HG02870 (cell line): ENCODE data around the gene PNPLA5.
"Not testable (repeated sequence)": the region's sequence is repeated elsewhere in the genome, so short reads cannot be mapped to it uniquely, and the experiment has no call there.

Experiments used
- ATAC-seq: cut with Tn5 transposase; IDR thresholded peaks from one replicate; pipeline ENCODE4 v1.9.1; 2021; ENCODE audit warnings: mild to moderate bottlenecking, moderate library complexity; ENCODE audit not compliant: unreplicated experiment

The PNPLA5 gene

DNA sequence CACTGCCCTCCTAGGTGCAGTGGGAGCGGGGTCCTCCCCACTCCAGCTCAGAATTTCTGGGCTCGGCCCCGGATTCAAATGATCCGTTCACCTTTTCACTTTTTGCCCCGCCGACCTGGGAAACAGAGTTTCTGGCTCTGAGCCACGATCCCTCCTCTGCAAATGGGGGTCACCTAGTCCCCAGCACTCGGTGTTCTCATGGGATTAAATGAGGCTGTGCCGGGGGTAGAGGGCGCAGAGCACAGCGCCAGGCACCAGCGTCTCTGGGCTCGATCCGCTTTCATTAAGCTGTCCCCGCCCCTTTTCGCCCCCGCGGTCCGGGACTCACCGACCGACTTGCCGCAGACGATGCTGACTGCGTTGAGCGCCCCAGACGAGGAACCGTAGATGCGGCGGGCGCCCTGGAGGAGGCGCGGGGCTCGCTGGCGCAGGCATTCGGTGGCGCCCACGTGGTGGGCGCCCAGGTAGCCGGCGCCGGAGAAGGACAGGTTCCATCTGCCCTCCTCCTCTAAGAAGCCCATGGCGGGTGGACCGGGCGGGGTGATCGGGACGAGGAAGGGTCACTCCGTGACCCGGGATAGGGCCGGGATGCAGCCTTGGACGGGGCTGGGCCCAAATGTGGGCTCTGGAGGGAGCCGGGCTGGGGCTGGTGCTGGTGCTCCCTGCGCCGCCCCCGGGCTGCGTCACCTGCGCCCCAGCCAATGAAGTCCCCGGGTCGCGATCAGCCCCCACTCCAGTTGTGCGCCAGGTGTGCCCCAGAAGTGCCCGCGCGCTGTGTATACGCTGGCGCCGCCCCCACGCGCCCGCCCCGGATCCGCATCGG is at the start of gene PNPLA5:
Gene PNPLA5, minus strand, starts transcription at position 654 of the 823 bp plus-strand sequence. Its CDS starts 133 bp downstream, at position 521.
- no peak for ATAC-seq

- ATAC-seq = no peak
Observed at GRCh38 chr22:43941449-43941848, 49.6 kb upstream of the PNPLA5 start.

DNA sequence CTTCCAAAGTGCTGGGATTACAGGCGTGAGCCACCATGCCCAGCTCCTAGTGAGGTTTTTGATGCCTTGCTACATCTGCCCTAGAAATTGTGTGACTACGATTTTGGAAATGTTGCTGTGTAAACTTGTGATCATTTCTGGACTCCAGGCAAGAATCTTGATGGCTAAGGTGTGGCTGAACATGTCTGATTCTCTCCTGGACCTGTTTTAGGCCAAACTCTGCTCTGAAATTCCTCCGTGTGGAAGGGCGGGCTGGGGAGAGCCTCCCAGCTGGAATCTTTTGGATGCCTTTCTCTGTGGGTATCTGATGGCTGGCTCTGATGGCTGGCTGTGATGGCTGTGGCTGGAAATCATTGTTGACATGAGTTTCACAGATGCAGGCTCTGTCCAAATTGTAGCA is 40.0 kb upstream of the PNPLA5 start:
- ATAC-seq = no peak

- ATAC-seq = no peak
Observed at GRCh38 chr22:43928908-43929307, 37.1 kb upstream of the PNPLA5 start.

GRCh38 chr22:43928468-43928867 is 36.7 kb upstream of the PNPLA5 start:
- no peak for ATAC-seq

GRCh38 chr22:43926349-43926710 is 34.5 kb upstream of the PNPLA5 start:
- no peak for ATAC-seq

DNA sequence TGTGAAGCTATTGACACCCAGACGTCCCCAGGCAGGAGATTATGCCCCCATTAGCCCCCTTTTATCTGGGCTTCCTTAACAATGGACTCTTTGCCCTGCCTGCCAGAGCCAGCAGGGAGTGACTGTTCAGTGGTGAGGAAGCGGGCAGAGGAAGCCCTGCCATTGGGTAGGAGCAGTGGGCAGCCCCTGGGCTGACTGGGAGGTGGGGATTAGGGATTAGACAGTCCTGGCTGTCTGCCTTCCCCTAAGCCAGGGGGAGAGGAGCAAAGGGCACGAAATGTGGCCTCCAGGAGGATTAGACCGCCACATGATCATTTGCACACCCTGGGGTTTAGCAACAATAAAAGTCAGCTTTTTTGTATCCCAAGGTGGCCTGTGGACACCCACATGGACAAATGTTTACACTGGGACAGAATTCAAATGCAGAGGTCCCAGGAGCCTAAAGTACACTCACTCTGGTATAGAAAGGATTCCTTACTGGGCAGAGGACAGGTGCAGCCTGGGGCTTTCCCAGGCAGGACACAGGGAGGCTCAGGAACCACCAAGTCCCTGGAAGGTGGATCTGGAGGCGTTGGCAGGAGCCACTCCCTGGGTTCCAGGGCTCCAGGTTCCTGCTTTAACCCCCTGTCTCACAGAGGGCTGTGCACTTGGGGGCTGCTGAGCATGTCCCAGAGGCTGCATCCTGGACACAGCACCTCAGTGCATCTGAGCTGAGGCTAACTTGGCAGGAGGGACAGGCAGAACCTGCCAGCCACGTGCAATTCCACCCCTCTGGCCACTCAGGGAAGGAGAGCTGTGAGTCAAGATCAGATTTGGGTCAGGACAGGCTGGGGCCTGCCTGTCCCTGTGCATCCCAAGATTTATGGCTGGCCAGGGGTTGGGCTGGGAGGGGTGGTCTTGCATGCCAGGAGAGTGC is 33.9 kb upstream of the PNPLA5 start:
- no peak for ATAC-seq

DNA sequence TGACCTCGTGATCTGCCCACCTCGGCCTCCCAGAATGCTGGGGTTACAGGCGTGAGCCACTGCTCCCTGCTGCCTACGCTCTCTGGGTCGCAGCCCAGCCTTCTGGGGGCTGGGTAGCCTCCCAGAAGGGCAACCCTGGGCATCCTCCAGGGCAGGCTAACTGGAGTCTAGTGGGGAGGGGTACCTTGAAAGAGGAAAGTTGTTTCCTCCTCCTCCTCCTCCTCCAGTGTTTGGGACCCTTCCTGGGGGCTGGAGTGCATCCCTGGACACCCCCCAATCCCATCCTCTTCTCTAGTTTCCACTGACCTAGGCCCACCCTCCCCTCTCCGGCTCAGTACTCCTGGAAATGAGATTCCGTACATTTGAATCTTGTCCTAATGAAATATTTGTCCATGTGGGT is 33.1 kb upstream of the PNPLA5 start:
- no peak for ATAC-seq

DNA sequence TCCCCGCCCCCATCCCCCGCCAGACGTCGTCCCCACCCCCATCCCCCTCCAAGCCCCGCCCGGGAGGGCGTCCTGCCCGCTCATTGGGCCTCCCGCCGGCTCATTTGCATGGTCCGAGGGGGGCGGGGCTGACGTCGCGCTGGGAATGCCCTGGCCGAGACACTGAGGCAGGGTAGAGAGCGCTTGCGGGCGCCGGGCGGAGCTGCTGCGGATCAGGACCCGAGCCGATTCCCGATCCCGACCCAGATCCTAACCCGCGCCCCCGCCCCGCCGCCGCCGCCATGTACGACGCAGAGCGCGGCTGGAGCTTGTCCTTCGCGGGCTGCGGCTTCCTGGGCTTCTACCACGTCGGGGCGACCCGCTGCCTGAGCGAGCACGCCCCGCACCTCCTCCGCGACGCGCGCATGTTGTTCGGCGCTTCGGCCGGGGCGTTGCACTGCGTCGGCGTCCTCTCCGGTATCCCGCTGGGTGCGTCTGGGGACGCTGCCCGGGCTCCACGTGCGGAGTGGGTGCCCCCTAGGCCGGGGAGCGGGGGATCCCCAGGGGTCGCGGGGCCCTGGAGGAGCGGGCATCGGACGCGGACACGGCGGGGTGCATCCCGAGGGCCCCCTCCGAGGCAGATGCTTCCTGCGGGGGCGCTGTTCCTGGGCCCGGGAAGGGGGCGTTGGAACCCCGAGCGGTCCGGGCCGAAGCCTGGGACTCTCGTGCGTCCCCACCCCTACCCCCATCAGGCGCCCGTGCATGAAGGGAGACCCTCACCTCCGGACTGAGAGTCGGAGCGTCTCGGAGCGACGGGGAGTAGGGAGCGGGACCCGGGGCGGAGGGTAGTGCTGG is 32.0 kb upstream of the PNPLA5 start, which contains the start of gene PNPLA3:
Gene PNPLA3, plus strand, starts transcription at position 175 of the 834 bp plus-strand sequence. Its CDS starts 107 bp downstream, at position 282.
- ATAC-seq = no peak

DNA sequence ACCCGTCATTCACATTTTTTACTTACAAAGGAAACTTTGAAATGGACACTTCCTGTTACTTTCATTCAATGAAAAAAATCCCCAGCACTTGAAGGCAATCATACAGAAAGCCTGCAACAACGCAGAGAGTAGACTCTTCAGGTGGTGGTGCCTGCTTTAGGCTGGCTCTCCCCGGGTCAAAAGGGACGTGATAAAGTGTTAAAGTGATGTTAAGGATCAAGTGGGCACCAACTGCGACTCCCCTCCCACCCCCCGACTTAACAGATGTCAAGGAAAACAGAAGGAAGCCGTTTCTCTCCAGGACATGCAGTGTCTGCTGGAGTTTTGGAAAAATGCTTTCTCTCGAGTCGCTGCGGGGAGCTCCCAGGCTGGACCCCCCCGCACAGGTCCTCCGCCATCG is 31.4 kb upstream of the PNPLA5 start:
- ATAC-seq = no peak

GRCh38 chr22:43922123-43922522 is 30.3 kb upstream of the PNPLA5 start:
- ATAC-seq = no peak

GRCh38 chr22:43921370-43921769 is 29.6 kb upstream of the PNPLA5 start:
- ATAC-seq = no peak

- ATAC-seq = no peak
Observed at GRCh38 chr22:43919106-43919973, 27.5 kb upstream of the PNPLA5 start.

DNA sequence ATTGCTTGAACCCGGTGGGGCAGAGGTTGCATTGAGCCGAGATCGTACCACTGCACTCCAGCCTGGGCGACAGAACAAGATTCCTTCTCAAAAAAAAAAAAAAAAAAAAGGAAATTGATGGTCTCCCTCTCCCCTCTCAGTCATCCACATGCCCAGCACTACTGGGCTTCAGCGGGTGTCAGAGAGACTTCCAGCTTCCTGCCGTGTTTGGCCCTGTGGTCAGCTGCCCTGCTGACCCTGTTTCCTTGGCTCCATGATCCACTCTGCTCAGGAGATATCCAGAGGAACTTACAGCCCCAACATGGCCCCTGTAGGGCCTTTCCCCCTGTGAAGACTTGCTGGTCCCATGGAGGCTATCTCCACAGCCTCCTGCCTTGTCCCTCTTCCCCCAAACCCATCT is 25.7 kb upstream of the PNPLA5 start:
- no peak for ATAC-seq

DNA sequence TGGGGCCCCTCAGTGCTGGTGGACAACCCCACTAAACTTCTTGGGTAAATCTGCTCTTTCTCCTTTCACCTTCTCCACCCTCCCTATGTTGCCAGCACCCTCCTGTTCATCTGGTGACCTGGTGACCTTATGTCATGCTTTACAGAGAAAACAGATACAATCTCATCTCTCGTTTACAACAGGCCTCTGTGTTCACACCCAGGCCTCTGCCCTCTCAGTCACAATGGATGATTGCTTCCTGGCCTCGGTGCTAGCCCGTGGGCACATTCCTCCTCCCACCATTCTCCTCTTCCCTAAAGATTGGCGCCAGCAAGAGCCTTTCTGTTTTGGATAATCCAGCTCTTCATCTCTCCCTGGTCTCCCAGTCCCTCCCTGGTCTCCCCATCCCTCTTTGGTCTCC is 19.5 kb upstream of the PNPLA5 start:
- ATAC-seq = no peak

- no peak for ATAC-seq
Observed at GRCh38 chr22:43910178-43910695, 18.4 kb upstream of the PNPLA5 start.

DNA sequence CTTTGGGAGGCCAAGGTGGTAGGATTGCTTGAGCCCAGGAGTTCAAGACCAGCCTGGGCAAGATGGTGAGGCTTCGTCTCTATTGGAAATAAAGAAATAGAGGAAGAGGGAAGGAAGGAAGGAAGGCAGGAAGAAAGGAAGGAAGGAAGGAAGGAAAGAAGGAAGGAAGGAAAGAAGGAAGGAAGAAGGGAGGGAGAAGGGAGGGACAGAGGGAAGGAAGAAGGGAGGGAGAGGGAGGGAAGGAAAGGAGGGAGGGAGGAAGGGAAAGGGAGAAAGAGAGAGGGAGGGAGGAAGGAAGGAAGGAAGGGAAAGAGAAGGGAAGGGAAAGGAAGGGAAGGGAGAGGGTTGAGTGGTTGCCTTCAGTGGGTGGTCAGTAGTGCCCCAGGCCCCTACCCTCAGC is 17.9 kb upstream of the PNPLA5 start:
- no peak for ATAC-seq

GRCh38 chr22:43905681-43906080 is 13.9 kb upstream of the PNPLA5 start:
- ATAC-seq = no peak

GRCh38 chr22:43904412-43904811 is 12.6 kb upstream of the PNPLA5 start:
- ATAC-seq = not testable (repeated sequence)

GRCh38 chr22:43903033-43903432 is 11.2 kb upstream of the PNPLA5 start:
- not testable (repeated sequence) for ATAC-seq
